ENCODE results near the gene TMEM131L.

Gene TMEM131L

GRCh38 chr4:153523164-153523796 is 57.1 kb downstream of the TMEM131L start:
- DNase-seq, result no peak

GRCh38 chr4:153523941-153524386 is 57.8 kb downstream of the TMEM131L start:
- DNase-seq, result no peak

- DNase-seq, result no peak
Measured at GRCh38 chr4:153524682-153525081, 58.5 kb downstream of the TMEM131L start.

- DNase-seq, result no peak
Measured at GRCh38 chr4:153527690-153528089, 61.5 kb downstream of the TMEM131L start.

GRCh38 chr4:153528705-153529485 is 62.7 kb downstream of the TMEM131L start:
- DNase-seq, result no peak

GRCh38 chr4:153529646-153530045 is 63.5 kb downstream of the TMEM131L start:
- DNase-seq, result no peak

- DNase-seq, result no peak
Measured at GRCh38 chr4:153530284-153530999, 64.3 kb downstream of the TMEM131L start.

GRCh38 chr4:153531000-153531358 is 64.8 kb downstream of the TMEM131L start:
- no peak for DNase-seq

GRCh38 chr4:153531976-153532626 is 65.9 kb downstream of the TMEM131L start:
- DNase-seq, result no peak

GRCh38 chr4:153532636-153533035 is 66.5 kb downstream of the TMEM131L start:
- DNase-seq, result no peak

- no peak for DNase-seq
Measured at GRCh38 chr4:153533387-153533786, 67.2 kb downstream of the TMEM131L start.

- no peak for DNase-seq
Measured at GRCh38 chr4:153534792-153535629, 68.9 kb downstream of the TMEM131L start.

GRCh38 chr4:153535772-153536513 is 69.8 kb downstream of the TMEM131L start:
- no peak for DNase-seq

- no peak for DNase-seq
Measured at GRCh38 chr4:153537493-153537960, 71.4 kb downstream of the TMEM131L start.

- DNase-seq, result no peak
Measured at GRCh38 chr4:153538487-153539357, 72.6 kb downstream of the TMEM131L start.

- DNase-seq, result no peak
Measured at GRCh38 chr4:153539422-153539821, 73.3 kb downstream of the TMEM131L start.

- DNase-seq, result no peak
Measured at GRCh38 chr4:153541456-153542096, 75.4 kb downstream of the TMEM131L start.

- no peak for DNase-seq
Measured at GRCh38 chr4:153542131-153542530, 76.0 kb downstream of the TMEM131L start.

- DNase-seq, result no peak
Measured at GRCh38 chr4:153542834-153543233, 76.7 kb downstream of the TMEM131L start.

- DNase-seq, result no peak
Measured at GRCh38 chr4:153543351-153543750, 77.2 kb downstream of the TMEM131L start.
